NCI-H69 (cell line): ENCODE data around the gene SPON1.

Experiments used
- DNase-seq: peaks from one replicate; lab custom pipeline; 2025; lab: John Stamatoyannopoulos, UW

Gene SPON1

DNA sequence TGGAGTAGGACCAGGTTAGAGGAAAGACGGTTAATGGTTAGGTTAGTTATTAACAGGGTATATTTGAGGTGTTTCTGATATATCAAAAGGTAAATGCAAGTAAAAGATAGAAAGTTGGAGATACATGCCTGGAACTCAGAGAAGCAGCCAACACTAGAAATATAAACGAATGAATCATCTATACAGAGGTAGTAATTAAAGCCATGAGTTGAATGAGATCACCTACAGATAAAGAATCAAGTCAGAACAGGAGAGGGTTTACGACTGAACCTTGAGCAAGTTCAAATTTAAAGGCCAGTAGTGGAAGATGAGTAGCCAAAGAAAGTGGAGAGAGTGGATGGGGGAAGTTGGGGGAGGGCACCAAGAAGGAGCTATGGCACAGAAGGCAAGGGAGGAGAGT is 73.9 kb downstream of the SPON1 start:
- DNase-seq = peak; percentile 21

- DNase-seq = peak; percentile 40
Measured at GRCh38 chr11:14041040-14041439, 78.5 kb downstream of the SPON1 start.

DNA sequence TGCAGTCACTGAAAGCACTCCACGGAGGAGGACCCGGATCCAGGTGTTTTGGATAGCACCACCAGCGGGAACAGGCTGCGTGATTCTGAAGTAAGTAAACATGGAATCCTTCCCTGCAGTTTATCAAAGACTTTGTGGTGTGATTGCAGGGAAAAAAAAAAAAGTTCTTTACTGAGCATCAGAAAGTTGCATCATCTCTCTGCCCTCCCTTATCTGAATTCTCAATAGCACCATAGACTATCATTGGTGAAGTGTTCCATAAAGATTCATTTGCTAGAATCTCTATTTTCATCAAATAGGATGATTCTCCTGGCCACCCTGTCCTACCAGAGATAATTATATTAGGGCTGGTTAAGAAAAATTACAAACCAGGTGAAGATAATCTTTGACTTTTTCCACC is 79.0 kb downstream of the SPON1 start:
- no peak for DNase-seq

DNA sequence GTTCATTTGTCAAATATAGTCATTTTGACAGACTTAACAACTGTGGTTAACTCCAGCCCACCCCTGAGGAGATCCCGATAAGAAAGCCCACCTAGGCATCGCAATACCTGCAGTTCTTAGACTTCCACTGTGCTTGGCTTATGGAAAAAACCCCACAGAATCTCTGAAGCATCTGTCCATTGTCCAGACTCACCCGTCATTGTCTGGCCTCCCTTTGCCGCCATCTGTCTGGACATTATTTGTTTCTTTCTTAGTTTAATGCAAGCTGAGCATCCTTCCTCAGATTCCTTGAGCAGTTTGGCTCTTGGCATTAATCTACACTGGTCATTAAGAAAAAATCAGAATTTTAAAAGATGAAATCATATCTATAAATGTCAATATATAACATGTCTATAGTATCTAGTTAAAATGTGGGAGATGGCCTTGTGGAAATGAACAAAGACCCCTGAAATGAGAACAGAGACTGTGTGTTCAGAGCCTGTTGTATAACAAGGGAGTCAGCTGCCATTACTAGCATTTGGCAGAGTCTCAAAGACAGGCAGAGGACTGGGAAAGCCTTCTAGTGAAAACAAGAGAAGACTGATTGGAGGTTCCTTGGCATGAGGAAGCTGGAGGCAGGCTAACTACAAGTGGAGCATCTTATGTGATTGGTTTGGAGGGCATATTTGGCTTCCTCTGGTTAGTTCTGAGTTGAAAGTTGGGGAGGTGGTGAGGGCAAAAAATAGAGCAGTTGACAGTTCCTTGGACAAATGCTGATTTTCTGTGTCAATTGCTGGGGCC is 80.4 kb downstream of the SPON1 start:
- peak; percentile 6 for DNase-seq

- no peak for DNase-seq
Measured at GRCh38 chr11:14044916-14045315, 82.4 kb downstream of the SPON1 start.

DNA sequence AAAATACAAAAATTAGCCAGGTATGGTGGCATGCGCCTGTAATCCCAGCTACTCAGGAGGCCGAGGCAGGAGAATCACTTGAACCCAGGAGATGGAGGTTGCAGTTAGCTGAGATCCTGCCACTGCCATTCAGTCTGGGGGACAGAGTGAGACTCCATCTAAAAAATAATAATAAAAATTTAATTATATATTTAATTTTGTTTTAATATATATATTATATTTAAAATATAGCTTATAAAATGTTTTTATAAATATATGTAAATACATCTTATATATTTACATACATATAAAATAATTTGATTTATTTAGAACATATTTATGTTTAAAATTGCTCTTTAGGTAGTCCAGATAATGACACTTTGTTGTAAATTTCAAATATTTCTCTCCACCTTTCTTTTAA is 82.9 kb downstream of the SPON1 start:
- DNase-seq = no peak

DNA sequence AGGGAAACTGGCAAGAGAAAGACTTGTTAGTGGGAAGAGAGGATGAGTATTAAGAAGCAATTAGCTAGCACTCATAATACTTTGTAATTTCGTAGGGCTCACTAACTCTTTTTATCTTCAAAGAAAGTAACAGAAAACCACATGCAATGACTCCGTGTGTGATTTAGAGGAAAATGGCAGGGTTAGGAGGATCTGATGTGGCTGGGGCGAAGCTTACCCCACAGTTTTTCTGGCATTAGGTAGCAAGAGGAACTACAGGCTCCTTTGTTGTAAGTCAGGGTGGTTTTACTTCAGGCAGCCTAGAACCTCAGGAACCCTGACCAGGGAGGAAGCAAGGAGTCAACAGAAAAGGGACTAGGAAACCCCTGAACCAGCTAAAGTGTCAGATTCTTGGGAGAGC is 89.7 kb downstream of the SPON1 start:
- no peak for DNase-seq

DNA sequence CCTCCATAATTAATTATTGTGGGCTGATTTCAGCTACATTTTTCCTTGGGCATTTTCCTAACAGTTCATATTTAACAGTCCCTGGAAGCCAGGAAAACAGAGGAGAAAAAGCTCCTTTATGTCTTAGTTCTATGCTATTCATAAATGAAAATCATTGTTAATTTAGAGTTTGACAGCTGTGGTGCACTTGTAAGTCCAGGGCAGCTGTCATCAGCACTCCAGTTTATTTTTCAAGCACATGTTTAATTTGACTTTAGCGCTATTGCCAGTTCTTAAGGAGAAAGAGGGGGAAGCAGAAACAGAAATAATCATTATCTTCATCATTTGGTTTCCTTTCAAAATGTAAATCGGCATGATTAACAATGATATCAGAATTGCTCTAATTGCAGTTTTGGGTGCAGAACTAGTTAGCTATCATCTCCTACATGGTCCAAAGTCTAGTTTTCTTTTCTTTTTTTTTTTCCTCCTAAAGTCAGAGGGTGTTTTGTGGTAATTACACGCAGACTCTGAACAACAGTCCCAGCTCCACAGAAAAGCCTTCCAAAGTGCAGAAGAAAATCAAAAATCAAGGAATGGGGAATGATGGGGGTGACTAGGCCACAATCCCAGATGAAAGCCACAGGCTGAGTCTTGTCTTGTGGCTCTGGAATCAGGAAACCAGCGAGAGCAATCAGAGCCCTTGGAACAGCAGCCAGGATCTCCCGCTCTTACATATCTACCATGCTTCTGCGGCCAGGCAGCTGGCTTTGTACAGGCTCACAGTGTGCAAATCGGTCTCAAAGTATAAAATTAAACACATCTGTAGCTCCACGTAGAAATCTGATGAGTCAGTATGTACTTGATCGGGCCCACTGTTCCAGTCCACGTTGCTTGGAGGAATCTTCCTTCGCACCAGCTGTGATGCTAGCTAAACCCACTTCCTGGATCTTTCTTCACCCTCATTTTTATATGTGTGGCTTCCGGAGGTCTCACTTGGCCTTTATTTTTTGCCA is 91.9 kb downstream of the SPON1 start:
- DNase-seq = no peak

GRCh38 chr11:14055936-14056335 is 93.4 kb downstream of the SPON1 start:
- no peak for DNase-seq

DNA sequence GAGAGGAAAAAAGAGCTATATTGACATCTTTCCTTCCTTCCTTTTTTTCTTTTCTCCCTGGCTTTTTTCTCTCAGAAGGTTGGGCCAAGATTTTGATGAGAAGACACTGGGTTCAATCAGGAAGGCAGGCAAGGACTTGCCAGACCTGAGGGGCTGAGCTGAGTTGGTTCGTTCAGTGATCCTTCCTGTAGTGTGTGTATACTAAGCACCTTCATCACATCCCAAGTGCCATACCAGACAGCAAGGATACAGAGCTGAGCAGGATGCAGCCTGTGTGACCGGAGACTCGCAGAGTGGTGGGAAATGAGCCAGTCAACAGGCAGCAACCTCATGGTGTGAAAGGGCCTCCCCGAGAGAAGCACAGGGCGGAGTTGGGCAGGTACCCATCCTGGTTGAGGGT is 95.5 kb downstream of the SPON1 start:
- peak; percentile 13 for DNase-seq

DNA sequence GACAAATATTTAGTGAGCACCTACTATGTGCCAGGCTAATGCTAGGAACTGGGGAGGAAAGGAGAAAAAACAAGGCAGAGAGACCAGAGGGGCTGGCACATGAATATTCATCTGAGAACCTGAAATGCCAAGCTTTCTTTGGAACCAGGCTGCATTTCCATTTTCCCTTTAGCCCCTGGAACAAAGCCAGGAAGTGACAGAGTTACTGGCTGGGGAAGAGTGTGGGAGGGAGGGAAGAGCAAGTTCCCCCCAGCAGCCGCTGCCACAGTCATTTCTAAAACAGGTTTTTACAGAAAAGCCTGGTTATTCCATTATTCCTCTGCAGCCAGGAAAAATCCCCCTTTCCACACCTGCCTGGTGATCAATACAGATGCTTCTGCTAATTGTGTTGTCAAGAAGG is 97.0 kb downstream of the SPON1 start:
- DNase-seq = peak; percentile 31

GRCh38 chr11:14061721-14062120 is 99.2 kb downstream of the SPON1 start:
- DNase-seq = no peak

DNA sequence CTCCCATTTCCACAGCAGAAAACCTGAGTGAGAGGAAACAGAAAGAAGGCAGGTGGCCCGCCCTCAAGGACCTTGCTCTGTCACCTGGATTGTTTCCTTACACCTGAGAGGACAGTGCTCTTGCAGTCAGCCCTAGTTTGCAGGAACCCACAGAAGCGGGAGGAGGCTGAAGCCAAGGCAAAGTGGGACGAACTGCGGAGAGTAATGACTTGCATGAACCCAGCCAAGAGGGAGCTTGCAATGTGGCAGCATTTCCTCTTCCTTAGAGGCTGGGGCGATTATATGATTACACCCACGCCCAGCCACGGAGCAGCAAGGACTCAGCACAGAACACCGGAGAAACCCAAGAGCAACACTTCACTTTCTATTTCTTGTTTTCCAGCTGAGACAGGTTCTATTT is 102.6 kb downstream of the SPON1 start:
- DNase-seq = no peak

DNA sequence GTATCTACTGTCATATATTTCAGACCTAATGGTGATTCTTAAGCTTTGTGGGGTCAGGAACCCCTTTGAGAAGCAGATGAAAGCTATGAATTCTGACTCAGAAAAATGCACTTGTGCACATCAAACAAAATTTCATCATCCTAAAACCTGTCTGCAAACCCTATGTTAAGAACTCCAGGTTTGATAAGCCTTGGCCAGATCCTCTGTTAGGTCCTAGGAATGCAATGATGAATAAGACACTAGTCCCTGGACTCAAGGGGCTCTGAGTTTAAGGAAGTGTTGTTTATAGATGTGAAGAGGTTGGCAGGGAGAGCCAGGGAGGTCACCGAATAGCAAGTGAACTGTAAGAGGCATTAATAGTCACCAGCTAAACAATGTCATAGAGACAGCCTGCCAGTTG is 103.2 kb downstream of the SPON1 start:
- no peak for DNase-seq

GRCh38 chr11:14067686-14068085 is 105.2 kb downstream of the SPON1 start:
- peak; percentile 13 for DNase-seq

GRCh38 chr11:14070896-14071295 is 108.4 kb downstream of the SPON1 start:
- no peak for DNase-seq

GRCh38 chr11:14073849-14074476 is 111.4 kb downstream of the SPON1 start:
- DNase-seq = no peak

DNA sequence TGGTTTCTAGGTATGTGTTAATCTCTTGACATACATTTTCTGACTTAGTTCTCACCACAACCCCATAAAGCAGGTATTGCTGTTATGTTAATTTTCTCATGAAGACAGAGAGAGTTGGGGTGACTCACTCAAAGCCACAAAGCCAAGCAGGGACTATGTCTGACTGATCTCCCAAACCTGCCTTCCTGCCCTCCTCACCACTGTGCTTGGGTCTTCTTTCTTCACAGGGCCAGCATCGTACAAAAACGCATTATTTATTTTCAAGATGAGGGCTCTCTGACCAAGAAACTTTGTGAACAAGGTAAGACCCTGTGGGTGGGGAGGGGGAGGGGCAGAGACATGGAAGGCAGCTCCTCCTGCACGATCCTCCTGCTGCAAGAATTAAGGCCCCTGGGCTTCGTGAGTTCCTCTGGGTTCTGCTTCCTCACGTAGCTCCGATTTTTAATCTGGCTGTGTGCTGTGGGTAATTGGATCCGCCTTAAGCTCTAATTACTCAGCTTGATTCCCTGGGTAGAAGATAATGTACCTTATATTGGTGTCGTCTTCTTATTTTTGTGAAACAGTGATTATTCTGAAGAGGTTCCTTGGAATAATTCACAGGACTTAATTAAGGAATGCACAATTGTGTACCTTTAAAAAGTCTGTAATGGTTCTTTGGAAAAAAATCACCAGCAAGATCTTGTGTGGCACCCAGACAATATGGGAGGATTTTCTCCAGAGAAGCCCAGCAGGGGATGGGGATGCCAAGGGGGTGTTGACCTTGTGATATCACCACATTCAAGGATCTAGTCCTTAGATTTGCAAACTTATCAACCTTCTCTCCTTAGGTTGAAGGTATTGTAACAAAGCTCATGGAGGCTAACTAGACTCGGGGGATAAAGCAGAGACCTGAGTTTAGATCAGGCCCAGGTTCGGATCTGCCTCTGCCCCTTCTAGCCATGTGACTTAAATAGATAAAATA is 112.9 kb downstream of the SPON1 start:
- peak; percentile 60 for DNase-seq

- no peak for DNase-seq
Measured at GRCh38 chr11:14079011-14079410, 116.5 kb downstream of the SPON1 start.

DNA sequence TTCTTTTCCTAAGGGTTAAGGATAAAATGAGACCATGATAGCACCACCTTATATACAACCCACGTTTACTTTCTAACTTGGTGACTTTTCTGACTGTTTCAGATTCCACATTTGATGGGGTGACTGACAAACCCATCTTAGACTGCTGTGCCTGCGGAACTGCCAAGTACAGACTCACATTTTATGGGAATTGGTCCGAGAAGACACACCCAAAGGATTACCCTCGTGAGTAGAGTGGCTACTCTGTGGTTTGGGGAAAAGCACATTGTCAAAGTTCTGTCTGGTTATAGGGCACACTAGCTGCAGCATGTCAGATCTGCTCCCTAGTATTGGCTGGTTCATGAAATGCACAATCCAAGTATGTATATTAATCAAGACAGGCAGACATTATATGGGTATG is 117.3 kb downstream of the SPON1 start:
- DNase-seq = no peak

DNA sequence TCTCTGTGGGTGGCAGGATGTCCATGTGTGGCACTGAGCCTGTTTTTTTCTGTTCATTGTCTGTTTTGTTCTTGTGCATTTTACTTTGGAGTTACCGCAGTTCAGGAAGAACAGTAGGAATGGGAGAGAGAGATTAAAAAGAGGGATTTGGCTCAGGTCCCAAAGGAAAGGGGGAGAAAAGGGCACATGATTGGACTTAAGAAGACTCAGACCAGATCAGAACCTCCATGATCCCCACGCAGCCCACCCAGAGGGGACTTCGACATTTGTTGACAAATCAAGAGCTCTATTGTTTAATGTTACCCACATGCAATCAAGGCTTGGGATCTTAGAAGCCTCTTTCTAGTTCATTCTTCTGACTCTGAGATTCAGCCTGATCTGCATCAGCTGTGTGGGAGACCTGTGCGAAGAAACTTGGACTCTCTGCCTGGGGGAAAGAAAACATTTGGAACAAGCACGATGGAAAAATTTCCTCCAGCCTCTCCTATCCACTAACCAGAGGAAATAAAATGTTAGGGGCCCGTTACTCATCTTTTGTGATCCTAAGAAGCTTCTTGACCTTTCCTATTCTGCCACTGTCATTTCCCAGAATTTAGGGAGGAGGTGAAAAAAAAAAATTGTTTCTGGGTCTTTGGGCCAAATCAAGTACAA is 119.2 kb downstream of the SPON1 start:
- DNase-seq = no peak
